Breast epithelium (tissue), 4 donors: ENCODE results near the gene ESRRA. TPM values are rescaled to one million over a fixed set of nuclear protein-coding genes. Genes with fewer than 3 reads are reported as not detected.

Experiments
- DNase-seq, 2 donors: peaks; one replicate each; pipeline ENCODE4 v3.0.0-alpha.2; 2019; ENCODE audit warnings: low spot score in 2 of 2
- H3K27ac ChIP-seq, 2 donors: fragments of 200-600 bp; sonication (generic) in 1 of 2; one replicate each; pipeline ENCODE4 v1.5.1; 2016 to 2019; ENCODE audit warnings: mild to moderate bottlenecking in 1 of 2
- H3K27me3 ChIP-seq, 2 donors: fragments of 200-600 bp; sonication (generic) in 1 of 2; one replicate each; pipeline versions ENCODE4 v1.5.1 to v1.6.0; 2017 to 2019; ENCODE audit warnings: control low read depth in 1 of 2, mild to moderate bottlenecking in 1 of 2
- H3K36me3 ChIP-seq: fragments of 200-600 bp; one replicate; pipeline ENCODE4 v1.5.1; 2019
- H3K4me1 ChIP-seq, 2 donors: fragments of 200-600 bp; sonication (generic); one replicate each; pipeline ENCODE4 v1.5.1; 2016 to 2019; ENCODE audit warnings: control low read depth in 1 of 2
- H3K4me3 ChIP-seq, 3 donors: fragments of 200-600 bp; sonication (generic); 1 replicate in 2 of 3; 2 replicates in 1 of 3; pipeline ENCODE4 v1.5.1; 2016 to 2019; ENCODE audit warnings: mild to moderate bottlenecking in 3 of 3, moderate library complexity in 2 of 3
- H3K9me3 ChIP-seq, 2 donors: fragments of 200-600 bp; sonication (generic) in 1 of 2; one replicate each; pipeline ENCODE4 v1.5.1; 2016 to 2019; ENCODE audit warnings: control low read depth in 1 of 2
- POLR2A ChIP-seq: fragments of 450-650 bp; IDR thresholded peaks from one replicate; pipeline ENCODE4 v1.6.1; 2016; ENCODE audit warnings: antibody characterized with exemption, mild to moderate bottlenecking, moderate library complexity
- POLR2AphosphoS5 ChIP-seq, 3 donors: sonication (generic); formaldehyde crosslinking; IDR thresholded peaks; one replicate each; pipeline ENCODE4 v1.6.1; 2017; ENCODE audit warnings: antibody characterized with exemption in 3 of 3
- intact Hi-C: fragments of 100-400 bp; cut with DNase I; formaldehyde crosslinking; loops from one replicate; pipeline ENCODE4 v1.15.1; 2023; ENCODE audit warnings: low total_unique reads
- total RNA-seq, 3 donors: library from RNA; depleted of rRNA; stranded (reverse); fragments of >200 nt; gene quantifications; one replicate each; pipeline ENCODE4 v1.1.0, GENCODE V29; 2016
- TF ChIP-seq, protein P1 (sequence below), 3 donors: fragments of 450-650 bp; IDR thresholded peaks; one replicate each; pipeline ENCODE4 v1.5.1; 2016 to 2017; ENCODE audit warnings: antibody characterized with exemption in 3 of 3, mild to moderate bottlenecking in 3 of 3, moderate library complexity in 3 of 3

ESRRA gene
- total RNA-seq, 3 donors from 2014 or later, result 38.2 to 43.9 (median 39.5) TPM

DNA sequence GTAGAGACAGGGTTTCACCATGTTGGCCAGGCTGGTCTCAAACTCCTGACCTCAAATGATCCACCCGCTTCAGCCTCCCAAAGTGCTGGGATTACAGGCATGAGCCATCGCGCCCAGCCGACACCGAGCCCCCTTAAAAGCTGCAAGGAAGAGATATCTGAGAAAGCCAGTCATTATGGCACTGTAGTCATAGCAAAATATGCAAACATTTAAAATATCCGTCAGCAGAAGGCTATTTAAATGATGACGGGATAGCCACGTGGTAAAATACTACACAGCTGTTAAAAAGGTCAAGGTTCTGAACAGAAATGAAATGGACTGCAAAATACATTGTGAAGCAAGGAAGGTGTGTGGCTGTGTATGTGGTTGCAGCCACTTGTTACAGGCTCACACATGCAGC, 28.2 kb downstream of the ESRRA start:
- Histone ChIP-seq H3K4me3 (no peak overlapping the region), H3K9me3 (no peaks in the 10 kb centered on the region), H3K27me3 (no peaks in the 10 kb centered on the region), H3K27ac (no peak overlapping the region), H3K36me3 (no peaks in the 10 kb centered on the region), H3K4me1 (no peaks in the 10 kb centered on the region)
- TF ChIP-seq POLR2AphosphoS5 (IDR thresholded peaks at IDR 0.05) (no peak), POLR2A (no peak)
- TF ChIP-seq, protein P1, sequence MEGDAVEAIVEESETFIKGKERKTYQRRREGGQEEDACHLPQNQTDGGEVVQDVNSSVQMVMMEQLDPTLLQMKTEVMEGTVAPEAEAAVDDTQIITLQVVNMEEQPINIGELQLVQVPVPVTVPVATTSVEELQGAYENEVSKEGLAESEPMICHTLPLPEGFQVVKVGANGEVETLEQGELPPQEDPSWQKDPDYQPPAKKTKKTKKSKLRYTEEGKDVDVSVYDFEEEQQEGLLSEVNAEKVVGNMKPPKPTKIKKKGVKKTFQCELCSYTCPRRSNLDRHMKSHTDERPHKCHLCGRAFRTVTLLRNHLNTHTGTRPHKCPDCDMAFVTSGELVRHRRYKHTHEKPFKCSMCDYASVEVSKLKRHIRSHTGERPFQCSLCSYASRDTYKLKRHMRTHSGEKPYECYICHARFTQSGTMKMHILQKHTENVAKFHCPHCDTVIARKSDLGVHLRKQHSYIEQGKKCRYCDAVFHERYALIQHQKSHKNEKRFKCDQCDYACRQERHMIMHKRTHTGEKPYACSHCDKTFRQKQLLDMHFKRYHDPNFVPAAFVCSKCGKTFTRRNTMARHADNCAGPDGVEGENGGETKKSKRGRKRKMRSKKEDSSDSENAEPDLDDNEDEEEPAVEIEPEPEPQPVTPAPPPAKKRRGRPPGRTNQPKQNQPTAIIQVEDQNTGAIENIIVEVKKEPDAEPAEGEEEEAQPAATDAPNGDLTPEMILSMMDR (IDR thresholded peaks at IDR 0.05), result no peak
- no peak for DNase-seq
- intact Hi-C loops, result no loop called here

GRCh38 chr11:64334764-64335735, 29.7 kb downstream of the ESRRA start:
- no peak overlapping the region for H3K27ac ChIP-seq

GRCh38 chr11:64337538-64338249, 32.4 kb downstream of the ESRRA start:
- Histone ChIP-seq H3K9me3 (no peaks in the 10 kb centered on the region), H3K4me3 (no peak overlapping the region), H3K27me3 (no peaks in the 10 kb centered on the region), H3K4me1 (peaks cover 0 to 4% of the 10 kb centered on the region in 2 donors), H3K36me3 (no peaks in the 10 kb centered on the region), H3K27ac (no peak overlapping the region)
- intact Hi-C loops, result no loop called here
- no peak for DNase-seq
- TF ChIP-seq, protein P1 (IDR thresholded peaks at IDR 0.05), result no peak
- TF ChIP-seq POLR2A, result no peak
- TF ChIP-seq POLR2AphosphoS5 (IDR thresholded peaks at IDR 0.05), result no peak

More at GRCh38 chr11:64334764-64335735, 29.7 kb downstream of the ESRRA start:
- Histone ChIP-seq H3K9me3 (no peaks in the 10 kb centered on the region), H3K4me3 (no peak overlapping the region), H3K4me1 (no peaks in the 10 kb centered on the region), H3K27me3 (no peaks in the 10 kb centered on the region), H3K36me3 (no peaks in the 10 kb centered on the region)
- peak in 1 of 3 donors; percentile 14 for TF ChIP-seq POLR2AphosphoS5 (IDR thresholded peaks at IDR 0.05)
- TF ChIP-seq POLR2A, result no peak
- intact Hi-C loops, result no loop called here
- DNase-seq, result no peak

DNA sequence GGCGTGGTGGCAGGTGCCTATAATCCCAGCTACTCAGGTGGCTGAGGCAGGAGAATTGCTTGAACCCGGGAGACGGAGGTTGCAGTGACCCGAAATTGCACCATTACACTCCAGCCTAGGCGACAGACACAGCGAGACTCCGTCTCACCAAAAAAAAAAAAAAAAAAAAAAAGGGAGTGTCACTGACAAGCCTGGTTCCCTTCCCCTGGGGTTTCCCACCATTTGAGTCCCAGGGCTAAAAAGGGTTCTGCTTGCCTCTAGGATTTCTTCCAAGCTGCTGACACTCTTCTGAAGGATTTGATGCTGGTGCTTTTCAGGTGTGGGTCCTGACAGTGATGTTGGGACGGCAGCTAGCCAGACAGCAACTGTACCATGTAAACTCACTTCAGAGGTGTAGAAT, 33.4 kb downstream of the ESRRA start:
- DNase-seq, result no peak
- H3K36me3 ChIP-seq, result no peaks in the 10 kb centered on the region
- H3K4me3 ChIP-seq, result no peak overlapping the region
- H3K27ac ChIP-seq, result no peak overlapping the region
- no peaks in the 10 kb centered on the region for H3K9me3 ChIP-seq
- no peaks in the 10 kb centered on the region for H3K27me3 ChIP-seq
- intact Hi-C loops, result no loop called here
- H3K4me1 ChIP-seq, result peaks cover 0 to 4% of the 10 kb centered on the region in 2 donors
- no peak for TF ChIP-seq POLR2AphosphoS5 (IDR thresholded peaks at IDR 0.05)
- TF ChIP-seq, protein P1 (IDR thresholded peaks at IDR 0.05), result no peak
- TF ChIP-seq POLR2A, result no peak

- H3K27ac ChIP-seq, result no peak overlapping the region
- H3K4me1 ChIP-seq, result peaks cover 0 to 4% of the 10 kb centered on the region in 2 donors
- DNase-seq, result no peak
- no peak for TF ChIP-seq POLR2AphosphoS5 (IDR thresholded peaks at IDR 0.05)
- TF ChIP-seq POLR2A, result no peak
- TF ChIP-seq, protein P1 (IDR thresholded peaks at IDR 0.05), result no peak
- no peaks in the 10 kb centered on the region for H3K27me3 ChIP-seq
- H3K4me3 ChIP-seq, result no peak overlapping the region
- H3K9me3 ChIP-seq, result no peaks in the 10 kb centered on the region
- H3K36me3 ChIP-seq, result no peaks in the 10 kb centered on the region
- intact Hi-C loops, result no loop called here
Measured at GRCh38 chr11:64339286-64339685, 34.0 kb downstream of the ESRRA start.
